Panc1 (cell line): ENCODE data around the gene SLC35F5. TPM values are rescaled to one million over a fixed set of nuclear protein-coding genes. Genes with fewer than 3 reads are reported as not detected.
"Not testable (repeated sequence)": the region's sequence is repeated elsewhere in the genome, so short reads cannot be mapped to it uniquely, and the experiment has no call there.

Experiments used
- ATAC-seq: fragments of 200-7000 bp; cut with Tn5 transposase; 2 replicates; pipeline ENCODE4 v1.9.1; 2020; ENCODE audit warnings: mild to moderate bottlenecking, moderate library complexity
- BruUV-seq: library from RNA; stranded (reverse); fragments of 400-500 nt; replicated peaks from 2 replicates; lab custom pipeline; 2021; lab: Mats Ljungman, UMichigan
- CTCF ChIA-PET: fragments of 300-600 bp; sonication (Branson Sonifier 250); formaldehyde crosslinking; loops from one replicate; lab custom pipeline; 2022; ENCODE audit warnings: antibody characterized with exemption; lab: Charles Lee
- POLR2A ChIA-PET: fragments of 300-600 bp; sonication (Branson Sonifier 250); formaldehyde crosslinking; loops from one replicate; lab custom pipeline; 2022; ENCODE audit warnings: antibody characterized with exemption; lab: Charles Lee
- DNase-seq: peaks from one replicate; pipeline ENCODE4 v3.0.0-alpha.2; 2010; ENCODE audit warnings: low read depth, low spot score
- H3K27ac ChIP-seq: 2 replicates; pipeline ENCODE4 v1.5.1; 2011; ENCODE audit warnings: mild to moderate bottlenecking, low read length, inconsistent platforms
- H3K27me3 ChIP-seq: fragments of 200-500 bp; sonication (Bioruptor generic); 2 replicates; pipeline ENCODE4 v1.6.0; 2014; ENCODE audit warnings: low read length, inconsistent platforms; ENCODE audit not compliant: control insufficient read depth, insufficient read depth
- H3K36me3 ChIP-seq: fragments of 200-500 bp; sonication (Bioruptor generic); 2 replicates; pipeline ENCODE4 v1.5.1; 2014; ENCODE audit warnings: inconsistent platforms, mild to moderate bottlenecking, low read length, moderate library complexity; ENCODE audit not compliant: control insufficient read depth, insufficient read depth
- H3K4me1 ChIP-seq: 2 replicates; pipeline ENCODE4 v1.5.1; 2011; ENCODE audit warnings: inconsistent platforms, mild to moderate bottlenecking, low read length, moderate library complexity; ENCODE audit not compliant: control insufficient read depth, insufficient read depth
- H3K4me3 ChIP-seq, 2 experiments: 2 replicates each; pipeline ENCODE4 v1.5.1; 2011 to 2012; ENCODE audit warnings: low read depth in 2 of 2, low read length in 2 of 2, mild to moderate bottlenecking in 2 of 2, inconsistent platforms in 1 of 2, moderate library complexity in 1 of 2
- H3K9me3 ChIP-seq: fragments of 200-500 bp; sonication (Bioruptor generic); 2 replicates; pipeline ENCODE4 v1.5.1; 2014; ENCODE audit warnings: low read depth, mild to moderate bottlenecking, inconsistent platforms, low read length, moderate library complexity; ENCODE audit not compliant: control insufficient read depth, insufficient read depth
- in situ Hi-C: cut with HindIII; loops from 2 replicates; pipeline ENCODE4 v1.10.0; 2016; ENCODE audit warnings: low sequenced_read_pairs, low pct_unique_long_range_greater_than_20kb
- intact Hi-C: fragments of 100-400 bp; cut with micrococcal nuclease; formaldehyde crosslinking; loops from one replicate; pipeline ENCODE4 v1.10.0; 2022; ENCODE audit not compliant: unreplicated experiment
- microRNA-seq: library from miRNA; unstranded; fragments of <30 nt; microRNA quantifications from one replicate; pipeline ENCODE4 v1.1.0, GENCODE V29; 2020; ENCODE audit not compliant: unreplicated experiment
- total RNA-seq: library from RNA; stranded (reverse); gene quantifications from one replicate; pipeline ENCODE4 v1.2.1, GENCODE V29; 2021; ENCODE audit not compliant: unreplicated experiment

SLC35F5 gene
- total RNA-seq, 1 experiment from 2014 or later: 89.8 TPM

GRCh38 chr2:113663285-113664060 lies 93.0 kb downstream of the SLC35F5 start:
- H3K4me1 ChIP-seq, POLR2A ChIA-PET, H3K4me3 ChIP-seq, H3K9me3 ChIP-seq, H3K36me3 ChIP-seq, H3K27me3 ChIP-seq, DNase-seq, ATAC-seq, in situ Hi-C loops, CTCF ChIA-PET, BruUV-seq, H3K27ac ChIP-seq, intact Hi-C loops: not testable (repeated sequence)

Small RNA genes within 50 kb of the gene (microRNA-seq; reads per million reads assigned to microRNA genes)
- not detected for gene MIR4782

Other genes starting within 250 kb of the SLC35F5 start
- 21.4 TPM for gene RABL2A, start 129.4 kb downstream of the SLC35F5 start, total RNA-seq
- gene ACTR3, start 133.4 kb upstream of the SLC35F5 start, total RNA-seq: 347 TPM